ENCODE data around the gene UBASH3A.

UBASH3A gene

DNA sequence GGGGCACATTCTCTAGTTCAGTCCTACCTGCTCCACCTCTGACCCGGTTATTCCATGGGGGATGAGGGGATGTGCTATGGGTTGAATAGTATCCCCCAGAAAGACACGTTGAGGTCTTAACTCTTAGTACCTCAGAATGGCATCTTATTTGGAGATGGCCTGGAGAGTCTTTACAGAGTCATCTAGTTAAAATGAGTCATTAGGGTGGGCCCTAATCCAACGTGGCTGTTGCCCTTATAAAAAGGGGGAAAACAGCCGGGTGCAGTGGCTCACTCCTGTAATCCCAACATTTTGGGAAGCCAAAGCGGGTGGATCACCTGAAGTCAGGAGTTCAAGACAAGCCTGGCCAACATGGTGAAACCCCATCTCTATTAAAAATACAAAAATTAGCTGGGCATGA, 13.5 kb upstream of the UBASH3A start:
- DNase-seq = no peak
- no peak overlapping the region for H3K27ac Mint-ChIP-seq
- H3K27me3 Mint-ChIP-seq = peaks cover 13 to 35% of the 10 kb centered on the region in 2 donors
- peaks cover under 1 to 1% of the 10 kb centered on the region in 2 donors for H3K9me3 Mint-ChIP-seq
- no peak overlapping the region for H3K4me3 Mint-ChIP-seq
- peaks cover 34 to 54% of the 10 kb centered on the region in 2 donors for H3K4me1 Mint-ChIP-seq
- peaks cover 0 to under 1% of the 10 kb centered on the region in 2 donors for H3K36me3 Mint-ChIP-seq
- ATAC-seq (replicated peaks) = no peak

DNA sequence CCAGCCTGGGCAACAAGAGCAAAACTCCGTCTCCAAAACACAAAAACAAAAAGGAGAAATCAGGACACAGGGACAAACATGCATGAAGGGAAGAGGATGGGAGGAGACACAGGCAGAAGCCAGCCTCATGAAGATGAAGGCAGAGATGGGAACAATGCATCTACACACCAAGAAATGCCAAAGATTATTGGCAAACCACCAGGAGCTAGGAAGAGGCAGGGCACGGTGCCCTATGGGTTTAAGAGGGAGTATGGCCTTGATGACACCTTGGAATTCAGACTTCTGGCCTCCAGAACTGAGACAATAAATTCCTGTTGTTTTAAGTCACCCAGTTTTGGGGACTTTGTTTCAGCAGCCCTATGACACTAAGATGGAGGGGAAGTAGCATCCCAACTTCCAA, 13.0 kb upstream of the UBASH3A start:
- Mint-ChIP-seq H3K9me3 (no peaks in the 10 kb centered on the region), H3K4me3 (no peak overlapping the region), H3K4me1 (peaks cover 31 to 53% of the 10 kb centered on the region in 2 donors), H3K27ac (peak overlapping the region; percentile 63), H3K27me3 (peaks cover 13 to 35% of the 10 kb centered on the region in 2 donors), H3K36me3 (no peaks in the 10 kb centered on the region)
- DNase-seq (no peak), ATAC-seq (replicated peaks) (no peak)

DNA sequence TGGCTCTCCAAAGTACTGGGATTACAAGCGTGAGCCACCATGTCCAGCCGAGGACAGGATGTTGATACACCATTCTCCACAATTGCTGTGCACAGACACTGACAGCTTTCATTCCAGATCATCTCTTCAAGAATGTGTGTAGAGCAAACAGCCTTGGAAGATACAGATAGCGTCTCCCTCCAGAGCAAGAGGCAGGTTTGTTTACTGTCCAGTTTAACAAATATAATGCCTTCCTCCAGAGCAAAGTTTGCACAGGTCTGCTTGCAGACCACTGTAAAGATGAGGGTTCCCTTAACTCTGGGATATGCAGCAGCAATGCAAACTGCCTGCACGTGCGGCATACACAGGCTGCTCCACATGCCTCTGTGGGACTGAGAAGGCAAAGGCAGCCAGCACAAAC, 12.4 kb upstream of the UBASH3A start:
- DNase-seq (no peak), ATAC-seq (replicated peaks) (no peak)
- no peaks in the 10 kb centered on the region for H3K36me3 Mint-ChIP-seq
- H3K27ac Mint-ChIP-seq = no peak overlapping the region
- no peak overlapping the region for H3K4me3 Mint-ChIP-seq
- H3K27me3 Mint-ChIP-seq = peaks cover 13 to 35% of the 10 kb centered on the region in 2 donors
- H3K4me1 Mint-ChIP-seq = peaks cover 29 to 53% of the 10 kb centered on the region in 2 donors
- H3K9me3 Mint-ChIP-seq = no peaks in the 10 kb centered on the region

DNA sequence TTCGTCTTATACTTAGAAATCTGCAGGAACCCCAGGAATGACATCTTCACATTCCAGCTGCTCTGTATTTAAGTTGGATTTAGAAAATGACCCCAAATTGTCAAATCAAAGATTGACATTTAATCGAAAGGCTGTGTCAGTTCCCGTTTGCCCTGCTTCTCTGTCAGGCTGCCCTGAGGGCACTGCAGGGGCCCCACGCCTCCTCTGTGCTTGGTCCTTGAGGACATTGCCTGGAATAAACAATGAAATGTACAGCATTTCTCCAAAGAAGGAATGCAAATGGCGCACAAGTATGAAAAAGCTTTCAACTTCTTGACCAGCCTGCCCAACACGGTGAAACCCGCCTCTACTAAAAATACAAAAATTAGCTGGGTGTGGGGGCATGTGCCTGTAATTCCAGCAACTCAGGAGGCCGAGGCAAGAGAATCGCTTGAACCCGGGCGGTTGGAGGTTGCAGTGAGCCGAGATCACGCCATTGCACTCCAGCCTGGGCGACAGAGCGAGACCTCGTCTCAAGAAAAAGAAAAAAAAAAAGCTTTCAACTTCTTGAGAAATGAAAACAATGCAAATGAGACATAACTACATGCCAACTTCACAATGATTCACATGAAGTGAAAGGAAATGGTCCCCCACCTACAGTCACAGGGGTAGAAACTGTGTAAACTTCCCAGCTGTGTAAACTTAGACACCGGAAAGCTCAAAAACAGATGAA, 10.8 kb upstream of the UBASH3A start:
- no peaks in the 10 kb centered on the region for H3K9me3 Mint-ChIP-seq
- peaks cover 7 to 29% of the 10 kb centered on the region in 2 donors for H3K27me3 Mint-ChIP-seq
- no peaks in the 10 kb centered on the region for H3K36me3 Mint-ChIP-seq
- ATAC-seq (replicated peaks) (peak; percentile 96), DNase-seq (peak; percentile 40)
- peaks cover 28 to 52% of the 10 kb centered on the region in 2 donors for H3K4me1 Mint-ChIP-seq
- peak overlapping the region; percentile 53 for H3K27ac Mint-ChIP-seq
- H3K4me3 Mint-ChIP-seq = peak overlapping the region in 1 of 2 donors; percentile 45

DNA sequence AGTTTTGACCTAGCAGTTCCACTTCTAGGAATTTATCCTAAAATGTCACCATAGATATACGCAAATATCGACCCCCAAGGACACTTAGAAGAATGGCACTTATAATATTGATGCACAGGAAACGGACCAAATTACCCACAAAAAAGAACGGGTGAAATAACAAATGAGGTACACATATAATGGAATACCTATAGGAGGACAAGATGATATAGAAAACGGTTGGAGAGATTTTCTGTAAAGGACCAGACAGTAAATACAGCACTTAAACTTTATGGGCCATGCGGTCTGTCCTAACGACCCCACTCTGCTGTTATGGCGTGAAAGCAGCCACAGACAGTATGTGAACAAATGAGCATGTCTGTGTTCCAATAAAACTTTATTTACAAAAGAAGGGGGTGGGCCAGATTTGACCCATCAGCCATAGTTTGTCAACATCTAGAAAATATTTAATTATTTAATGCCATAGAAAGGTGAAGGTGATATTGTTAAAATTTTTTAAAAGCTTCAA, 10.2 kb upstream of the UBASH3A start:
- H3K9me3 Mint-ChIP-seq = no peaks in the 10 kb centered on the region
- DNase-seq = no peak
- peaks cover 7 to 23% of the 10 kb centered on the region in 2 donors for H3K27me3 Mint-ChIP-seq
- H3K36me3 Mint-ChIP-seq = no peaks in the 10 kb centered on the region
- H3K4me1 Mint-ChIP-seq = peaks cover 33 to 58% of the 10 kb centered on the region in 2 donors
- peak in 1 of 2 donors; percentile 23 for ATAC-seq (replicated peaks)
- H3K4me3 Mint-ChIP-seq = peak overlapping the region in 1 of 2 donors; percentile 25
- peak overlapping the region; percentile 53 for H3K27ac Mint-ChIP-seq

DNA sequence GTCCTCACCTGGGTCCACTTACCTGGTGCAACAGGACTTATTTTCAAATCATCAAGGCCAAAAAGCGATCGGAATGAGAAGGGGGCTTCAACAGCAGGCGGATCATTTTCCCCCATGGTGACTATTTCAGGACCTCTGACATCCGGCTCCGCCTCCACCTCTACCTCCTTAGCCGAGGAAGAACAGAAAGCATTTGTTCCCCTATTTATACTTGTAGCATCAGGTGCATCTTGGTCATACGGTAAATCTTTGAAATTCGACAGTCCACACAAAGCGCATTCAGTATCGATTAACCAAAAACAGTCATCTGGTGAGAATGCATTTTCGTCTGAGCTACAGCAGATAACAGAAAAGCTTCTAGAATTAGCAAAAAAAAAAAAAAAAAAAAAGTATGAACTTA, 8.4 kb upstream of the UBASH3A start:
- H3K4me1 Mint-ChIP-seq = peaks cover 33 to 50% of the 10 kb centered on the region in 2 donors
- H3K4me3 Mint-ChIP-seq = no peak overlapping the region
- H3K27ac Mint-ChIP-seq = no peak overlapping the region
- no peaks in the 10 kb centered on the region for H3K9me3 Mint-ChIP-seq
- no peaks in the 10 kb centered on the region for H3K36me3 Mint-ChIP-seq
- no peak for ATAC-seq (replicated peaks)
- DNase-seq = no peak
- peaks cover 4 to 11% of the 10 kb centered on the region in 2 donors for H3K27me3 Mint-ChIP-seq

DNA sequence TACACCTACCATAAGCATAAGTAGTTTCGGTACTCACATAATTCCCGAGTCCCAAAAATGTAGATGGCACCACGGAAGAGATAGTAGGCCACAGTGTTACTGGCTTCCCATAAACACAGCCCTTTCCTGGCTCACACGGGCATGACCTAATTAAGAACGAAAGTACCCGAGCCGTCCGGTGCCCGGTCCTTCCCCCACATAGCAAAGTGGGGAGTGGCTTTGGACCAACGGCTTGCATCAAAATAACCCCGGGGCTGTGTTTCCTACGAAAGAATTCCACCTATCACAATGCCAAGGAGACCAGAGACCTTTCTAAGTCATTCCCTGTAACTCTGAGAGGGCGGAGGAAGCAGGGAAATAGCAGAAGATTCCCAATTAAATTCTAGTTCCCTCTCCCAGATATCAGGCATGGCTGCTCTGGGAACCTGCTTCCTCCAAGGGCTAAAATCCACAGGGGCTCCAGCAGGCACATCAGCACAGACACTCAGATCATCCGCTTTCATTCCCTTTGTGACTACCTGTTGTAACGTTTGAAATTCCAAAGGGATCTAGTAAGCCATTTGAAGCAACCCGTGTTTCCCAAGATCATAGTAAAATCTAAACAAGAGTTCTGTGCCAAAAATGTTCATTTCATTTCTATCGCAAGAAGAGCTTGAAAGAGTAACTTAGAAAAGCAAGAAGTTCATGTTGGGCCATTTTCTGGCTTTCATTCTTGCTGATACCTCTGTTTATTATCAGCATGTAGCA, 7.6 kb upstream of the UBASH3A start, which contains the start of gene TMPRSS3:
TMPRSS3 (minus strand) TSS at position 148 of the 747 bp plus-strand sequence. CDS start 635 bp downstream, outside the sequence.
- Mint-ChIP-seq H3K36me3 (no peaks in the 10 kb centered on the region), H3K27me3 (peaks cover 4 to 6% of the 10 kb centered on the region in 2 donors), H3K27ac (peak within 1 kb of the TSS; percentile 32), H3K4me3 (no peak within 1 kb of the TSS), H3K9me3 (no peaks in the 10 kb centered on the region), H3K4me1 (peaks cover 32 to 50% of the 10 kb centered on the region in 2 donors)
- no peak for DNase-seq
- no peak for ATAC-seq (replicated peaks)

DNA sequence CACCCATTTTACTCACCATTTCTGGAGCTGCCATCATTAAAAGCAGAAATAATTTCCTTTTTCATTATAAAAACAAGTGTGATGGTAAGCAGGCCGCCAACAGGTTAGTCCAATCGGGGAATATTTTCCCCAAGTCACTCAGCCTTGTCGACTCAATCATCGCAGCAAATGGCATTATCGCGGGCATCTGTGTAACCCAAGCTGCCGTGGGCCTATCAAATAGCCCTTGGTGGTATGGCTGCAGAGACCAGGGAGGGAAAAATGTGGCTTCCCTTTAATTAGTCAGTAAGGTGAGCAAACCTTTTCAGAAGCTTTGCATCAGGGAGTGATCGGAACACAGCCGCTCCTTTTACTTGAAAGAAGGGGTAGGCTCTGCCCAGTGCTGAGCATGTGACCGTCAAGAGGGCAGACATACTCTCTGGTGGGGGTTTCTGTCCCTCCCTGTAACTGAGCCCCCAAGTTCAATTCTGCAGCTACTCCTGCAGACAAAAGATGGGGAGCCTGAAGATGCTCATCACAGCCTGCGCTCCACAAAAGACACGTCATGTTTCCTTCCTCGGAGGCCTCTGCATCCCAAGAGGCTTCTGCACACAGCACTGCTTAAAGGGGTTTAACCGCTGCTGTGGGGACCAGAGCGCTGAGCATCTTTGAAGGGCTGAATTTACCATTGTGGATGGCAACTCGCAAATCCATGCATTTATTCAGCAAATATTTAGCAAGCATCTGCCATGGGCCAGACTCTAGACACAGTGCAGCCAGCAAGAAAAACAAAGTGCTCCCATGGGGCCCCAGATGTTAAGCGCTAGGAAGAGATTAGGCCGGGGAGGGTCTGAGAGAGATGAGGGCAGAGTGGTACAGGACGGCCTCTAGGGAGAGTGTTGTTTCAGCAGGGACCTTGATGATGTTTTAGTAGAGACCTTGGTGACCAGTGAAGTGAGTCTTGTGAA, 6.6 kb upstream of the UBASH3A start:
- Mint-ChIP-seq H3K4me3 (peak overlapping the region in 1 of 2 donors; percentile 3), H3K27ac (peak overlapping the region; percentile 88), H3K36me3 (peaks cover 6 to 7% of the 10 kb centered on the region in 2 donors), H3K9me3 (peaks cover 7% of the 10 kb centered on the region in 2 donors), H3K4me1 (peaks cover 31 to 46% of the 10 kb centered on the region in 2 donors), H3K27me3 (peaks cover 3 to 4% of the 10 kb centered on the region in 2 donors)
- peak; percentile 21 to 42 for ATAC-seq (replicated peaks)
- DNase-seq = no peak

DNA sequence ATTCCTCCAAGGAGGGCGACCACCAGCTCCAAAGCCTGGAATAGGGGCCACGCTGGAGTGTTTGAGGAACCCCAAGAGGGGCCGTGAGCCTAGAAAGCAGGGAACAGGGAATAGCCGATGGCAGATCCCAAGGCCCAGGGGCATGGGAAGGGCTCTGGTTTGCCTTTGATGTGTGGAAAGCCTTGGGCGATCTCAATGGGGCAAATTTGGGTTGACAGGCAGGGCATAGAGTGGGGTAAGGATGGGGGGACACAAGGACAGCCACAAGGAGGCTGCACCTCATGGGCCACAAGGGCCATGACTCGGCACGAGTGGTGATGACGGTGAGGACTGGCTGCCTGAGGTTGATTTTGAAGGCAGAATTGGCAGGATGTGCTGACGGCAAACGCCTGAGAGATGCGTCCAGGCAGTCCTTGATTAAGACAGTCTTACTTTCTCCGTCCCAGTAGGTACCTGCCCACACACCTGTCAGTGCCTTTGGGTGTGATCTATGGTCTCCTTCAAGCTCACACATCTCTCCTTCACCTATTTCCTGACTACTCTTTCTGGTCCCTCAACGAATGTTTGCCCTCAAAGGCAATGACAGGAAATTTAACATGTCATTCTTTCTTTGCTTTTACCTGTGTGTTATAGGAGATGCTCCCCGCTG, 5.8 kb upstream of the UBASH3A start:
- peaks cover 29 to 42% of the 10 kb centered on the region in 2 donors for H3K4me1 Mint-ChIP-seq
- ATAC-seq (replicated peaks) (no peak), DNase-seq (no peak)
- H3K36me3 Mint-ChIP-seq = peaks cover 6 to 7% of the 10 kb centered on the region in 2 donors
- peaks cover 0 to 4% of the 10 kb centered on the region in 2 donors for H3K27me3 Mint-ChIP-seq
- H3K4me3 Mint-ChIP-seq = no peak overlapping the region
- H3K27ac Mint-ChIP-seq = peak overlapping the region; percentile 88
- peaks cover 7 to 9% of the 10 kb centered on the region in 2 donors for H3K9me3 Mint-ChIP-seq

DNA sequence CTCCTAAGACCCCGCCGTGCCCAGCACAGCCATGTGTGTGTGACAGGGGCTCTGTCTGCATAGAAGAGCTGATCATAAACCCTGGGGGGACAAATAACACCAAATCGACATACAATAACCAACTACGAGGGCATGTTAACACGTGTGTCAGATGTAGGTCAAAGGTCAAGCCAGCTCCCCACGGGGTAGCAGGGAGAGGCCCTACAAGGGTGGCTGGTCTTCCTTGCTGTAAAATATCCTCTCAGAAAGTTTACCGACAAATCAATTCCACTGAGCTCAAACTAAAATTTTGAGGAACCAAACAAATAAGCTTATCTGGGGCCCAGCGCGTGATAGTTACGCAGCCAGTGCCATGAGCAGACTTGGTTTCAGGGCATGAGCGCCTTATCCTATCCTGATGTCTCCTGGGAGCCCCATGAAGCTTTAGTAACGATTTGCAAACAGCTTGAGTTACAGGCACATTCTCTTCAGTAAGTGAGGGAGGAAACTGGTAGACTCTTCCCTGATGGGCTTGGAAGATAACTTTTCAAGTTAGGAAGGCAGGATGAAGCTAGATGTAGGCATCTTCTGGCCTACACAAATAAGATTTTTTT, 5.2 kb upstream of the UBASH3A start:
- Mint-ChIP-seq H3K9me3 (peaks cover 7 to 9% of the 10 kb centered on the region in 2 donors), H3K27ac (peak overlapping the region; percentile 21), H3K4me3 (no peak overlapping the region), H3K27me3 (peaks cover 0 to 4% of the 10 kb centered on the region in 2 donors), H3K36me3 (peaks cover 6 to 7% of the 10 kb centered on the region in 2 donors), H3K4me1 (peaks cover 25 to 37% of the 10 kb centered on the region in 2 donors)
- ATAC-seq (replicated peaks) (no peak), DNase-seq (no peak)

DNA sequence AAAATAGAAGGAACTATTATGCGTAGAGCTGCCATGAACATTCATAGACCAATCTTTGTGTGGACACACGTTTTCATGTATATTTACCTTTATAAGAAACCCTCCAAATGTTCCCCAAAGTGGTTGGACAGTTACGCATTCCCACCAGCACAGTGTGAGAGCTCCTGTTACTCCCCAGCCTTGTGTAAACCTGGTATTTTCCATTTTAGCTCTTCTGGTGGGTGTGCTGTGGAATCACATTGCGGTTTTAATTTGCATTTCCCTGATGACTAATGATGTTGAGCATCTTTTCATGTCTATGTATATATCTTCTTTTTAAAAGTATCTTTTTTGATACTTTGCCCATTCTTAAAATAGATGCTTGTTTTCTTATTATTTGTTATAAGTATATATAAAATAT, 3.2 kb upstream of the UBASH3A start:
- peak in 1 of 2 donors; percentile 34 for ATAC-seq (replicated peaks)
- no peak for DNase-seq
- Mint-ChIP-seq H3K36me3 (peaks cover 6 to 7% of the 10 kb centered on the region in 2 donors), H3K27me3 (peaks cover 0 to 5% of the 10 kb centered on the region in 2 donors), H3K4me3 (no peak overlapping the region), H3K27ac (no peak overlapping the region), H3K4me1 (peaks cover 23 to 25% of the 10 kb centered on the region in 2 donors), H3K9me3 (peaks cover 7 to 9% of the 10 kb centered on the region in 2 donors)

DNA sequence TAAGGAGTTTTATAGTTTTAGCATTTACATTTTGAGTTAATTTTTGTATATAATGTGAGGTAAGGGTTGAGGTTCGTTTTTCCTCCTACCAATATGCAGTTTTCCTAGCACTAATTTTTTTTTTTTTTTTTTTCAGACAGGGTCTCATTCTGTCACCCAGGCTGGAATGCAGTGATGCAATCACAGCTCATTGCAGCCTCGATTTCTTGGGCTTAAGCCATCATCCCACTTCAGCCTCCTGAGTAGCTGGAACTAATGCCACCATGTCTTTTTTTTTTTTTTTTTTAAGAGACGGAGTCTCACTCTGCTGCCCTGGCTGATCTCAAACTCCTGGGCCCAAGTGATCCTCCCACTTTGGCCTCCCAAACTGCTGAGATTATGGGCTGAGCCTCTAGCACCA, 2.5 kb upstream of the UBASH3A start:
- H3K27me3 Mint-ChIP-seq = peaks cover 0 to 7% of the 10 kb centered on the region in 2 donors
- no peak overlapping the region for H3K27ac Mint-ChIP-seq
- H3K36me3 Mint-ChIP-seq = peaks cover 6 to 7% of the 10 kb centered on the region in 2 donors
- no peak overlapping the region for H3K4me3 Mint-ChIP-seq
- H3K9me3 Mint-ChIP-seq = peaks cover 7 to 9% of the 10 kb centered on the region in 2 donors
- peaks cover 23 to 25% of the 10 kb centered on the region in 2 donors for H3K4me1 Mint-ChIP-seq
- no peak for ATAC-seq (replicated peaks)
- DNase-seq = no peak

DNA sequence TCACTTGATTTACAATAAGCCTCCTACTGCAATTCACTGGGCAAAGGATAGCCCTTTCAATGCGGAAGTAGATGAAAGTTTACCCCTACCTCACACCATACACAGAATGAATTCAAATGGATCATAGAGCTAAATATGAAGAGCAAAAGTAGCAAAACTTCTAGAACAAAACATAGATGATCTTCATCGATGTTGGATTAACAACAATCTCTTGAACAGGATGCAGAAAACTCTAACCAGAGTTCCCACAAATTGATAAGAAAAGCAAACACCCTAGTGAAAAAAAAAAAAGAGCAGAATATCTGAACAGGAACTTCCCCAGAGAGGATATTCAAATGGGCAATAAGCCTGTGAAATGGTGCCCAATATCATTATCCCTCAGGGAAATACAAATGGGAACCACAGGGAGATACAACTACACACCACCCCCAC, 1.9 kb upstream of the UBASH3A start:
- Mint-ChIP-seq H3K27me3 (peaks cover 0 to 7% of the 10 kb centered on the region in 2 donors), H3K9me3 (peaks cover 7 to 9% of the 10 kb centered on the region in 2 donors), H3K4me3 (no peak overlapping the region), H3K27ac (no peak overlapping the region), H3K36me3 (peaks cover 6 to 7% of the 10 kb centered on the region in 2 donors), H3K4me1 (peaks cover 23 to 25% of the 10 kb centered on the region in 2 donors)
- no peak for DNase-seq
- ATAC-seq (replicated peaks) = no peak

Measured in stimulated activated naive B cell treated with anti-CD40 and anti-IgM and Interleukin-4, amounts not matched to agents 10 μg/mL and 1 μg/mL and 100 μg/mL, for 72 hours (primary cell).